Endothelial cell of umbilical vein (primary cell): ENCODE results near the gene SH3BGRL2. TPM values are rescaled to one million over a fixed set of nuclear protein-coding genes. Genes with fewer than 3 reads are reported as not detected.

ENCODE experiments used
- BruUV-seq: library from RNA; stranded (reverse); fragments of 400-500 nt; replicated peaks from 2 replicates; lab custom pipeline; 2021; lab: Mats Ljungman, UMichigan
- CTCF ChIA-PET: fragments of 300-600, 350-600 bp; sonication (Branson Sonifier 250); formaldehyde crosslinking; loops from one replicate; lab custom pipeline; 2021; ENCODE audit warnings: antibody characterized with exemption, inconsistent platforms; lab: Charles Lee
- POLR2A ChIA-PET: fragments of 300-600, 350-600 bp; sonication (Branson Sonifier 250); formaldehyde crosslinking; loops from one replicate; lab custom pipeline; 2021; ENCODE audit warnings: antibody characterized with exemption, inconsistent platforms; lab: Charles Lee
- DNase-seq: peaks from one replicate; pipeline ENCODE4 v3.0.0-alpha.2; 2011; ENCODE audit warnings: low read depth, low spot score
- FAIRE-seq: peaks from 2 replicates; lab custom pipeline; 2011; peaks lifted over from hg19 to GRCh38; lab: Jason Lieb, UNC
- H2AFZ ChIP-seq: 2 replicates; pipeline ENCODE4 v1.6.0; 2012; ENCODE audit warnings: low read depth, low read length, control low read depth, inconsistent platforms
- H3K27ac ChIP-seq: 2 replicates; pipeline ENCODE4 v1.5.1; 2011; ENCODE audit warnings: low read depth, mild to moderate bottlenecking, control low read depth, low read length, moderate library complexity; ENCODE audit not compliant: insufficient read depth
- H3K27me3 ChIP-seq, 2 experiments: 2 replicates each; pipeline versions ENCODE4 v1.6.0 to v1.6.1; 2011; ENCODE audit warnings: low read length in 2 of 2, mixed read lengths in 1 of 2; ENCODE audit not compliant: control insufficient read depth in 2 of 2, insufficient read depth in 2 of 2
- H3K36me3 ChIP-seq, 2 experiments: 2 replicates in 1 of 2; 3 replicates in 1 of 2; pipeline ENCODE4 v1.5.1; 2011; ENCODE audit warnings: low read length in 2 of 2, mild to moderate bottlenecking in 1 of 2, moderate library complexity in 1 of 2; ENCODE audit not compliant: control insufficient read depth in 2 of 2, insufficient read depth in 2 of 2; ENCODE audit errors: extremely low read depth in 1 of 2
- H3K4me1 ChIP-seq: 3 replicates; pipeline ENCODE4 v1.5.1; 2011; ENCODE audit warnings: mild to moderate bottlenecking, low read length; ENCODE audit not compliant: control insufficient read depth, insufficient read depth; ENCODE audit errors: extremely low read depth
- H3K4me2 ChIP-seq: 2 replicates; pipeline ENCODE4 v1.6.1; 2011; ENCODE audit warnings: low read length, control low read depth, mixed read lengths; ENCODE audit not compliant: insufficient read depth
- H3K4me3 ChIP-seq, 3 experiments: fragments of 200-600 bp in 1 of 3; sonication (generic), shearing (Covaris generic) in 1 of 3; replicated peaks in 1 of 3; 2 replicates each; pipeline ENCODE4 v1.5.1; 2011 to 2016; ENCODE audit warnings: control low read depth in 3 of 3, low read length in 3 of 3, mild to moderate bottlenecking in 2 of 3, inconsistent platforms in 1 of 3, low read depth in 1 of 3, moderate library complexity in 1 of 3; ENCODE audit not compliant: insufficient read depth in 1 of 3
- H3K79me2 ChIP-seq: 2 replicates; pipeline ENCODE4 v1.6.0; 2012; ENCODE audit warnings: low read length, inconsistent platforms; ENCODE audit not compliant: control insufficient read depth, insufficient read depth
- H3K9ac ChIP-seq: replicated peaks from 2 replicates; pipeline ENCODE3; 2011; ENCODE audit warnings: low read length, control low read depth; ENCODE audit not compliant: insufficient read depth; ENCODE audit errors: extremely low read depth
- H3K9me1 ChIP-seq: replicated peaks from 3 replicates; pipeline ENCODE4 v1.6.0; 2011; ENCODE audit warnings: mild to moderate bottlenecking, low read length; ENCODE audit not compliant: control insufficient read depth, insufficient read depth; ENCODE audit errors: extremely low read depth
- H3K9me3 ChIP-seq: replicated peaks from 2 replicates; pipeline ENCODE4 v1.5.1; 2012; ENCODE audit warnings: low read length, inconsistent platforms; ENCODE audit not compliant: control insufficient read depth, insufficient read depth
- H4K20me1 ChIP-seq: replicated peaks from 2 replicates; pipeline ENCODE3; 2011; ENCODE audit warnings: mild to moderate bottlenecking, low read length; ENCODE audit not compliant: control insufficient read depth, insufficient read depth; ENCODE audit errors: extremely low read depth
- CTCF ChIP-seq, 2 donors: IDR thresholded peaks; 1 replicate in 1 of 2; 2 replicates in 1 of 2; pipeline ENCODE4 v1.5.1; 2011; ENCODE audit warnings: low read length in 2 of 2, mild to moderate bottlenecking in 2 of 2, moderate library complexity in 2 of 2, control low read depth in 1 of 2, inconsistent platforms in 1 of 2, low read depth in 1 of 2; ENCODE audit not compliant: insufficient read depth in 1 of 2; ENCODE audit errors: extremely low read depth in 1 of 2
- EZH2 ChIP-seq: IDR thresholded peaks from 2 replicates; pipeline ENCODE4 v1.6.1; 2012; ENCODE audit warnings: borderline replicate concordance, low read depth, mild to moderate bottlenecking, moderate library complexity, low read length, inconsistent platforms; ENCODE audit not compliant: severe bottlenecking
- FOS ChIP-seq: IDR thresholded peaks from 2 replicates; pipeline ENCODE4 v1.6.1; 2011; ENCODE audit warnings: mild to moderate bottlenecking, low read length, moderate library complexity, borderline replicate concordance; ENCODE audit not compliant: insufficient read depth
- GATA2 ChIP-seq: IDR thresholded peaks from 2 replicates; pipeline ENCODE4 v1.7.0; 2011; ENCODE audit warnings: low read depth, mild to moderate bottlenecking, moderate library complexity, mixed read lengths, low read length; ENCODE audit not compliant: insufficient read length, insufficient read depth
- JUN ChIP-seq: IDR thresholded peaks from 2 replicates; pipeline ENCODE4 v1.6.1; 2011; ENCODE audit warnings: borderline replicate concordance, low read depth; ENCODE audit not compliant: insufficient read length, insufficient read depth
- MAX ChIP-seq: IDR thresholded peaks from 2 replicates; pipeline ENCODE4 v1.6.1; 2011; ENCODE audit not compliant: insufficient read depth, insufficient read length
- MYC ChIP-seq: IDR thresholded peaks from one replicate; pipeline ENCODE4 v1.6.1; 2011; ENCODE audit warnings: mild to moderate bottlenecking, low read depth, low read length
- POLR2A ChIP-seq: IDR thresholded peaks from 2 replicates; pipeline ENCODE4 v1.6.1; 2012; ENCODE audit warnings: low read depth, mild to moderate bottlenecking, control low read depth, low read length
- POLR2AphosphoS5 ChIP-seq: IDR thresholded peaks from 2 replicates; pipeline ENCODE4 v1.6.1; 2012; ENCODE audit warnings: low read depth, mild to moderate bottlenecking, control low read depth, low read length, moderate library complexity; ENCODE audit not compliant: insufficient read depth
- dilution Hi-C: fragments of 300-500 bp; cut with MboI; formaldehyde crosslinking; loops from one replicate; pipeline ENCODE4 v1.15.0; 2019; ENCODE audit warnings: low sequenced_read_pairs; ENCODE audit not compliant: extremely low pct_ligation_motif_present
- intact Hi-C: fragments of 100-400 bp; cut with micrococcal nuclease; formaldehyde crosslinking; loops from one replicate; pipeline ENCODE4 v1.10.0; 2022
- polyA plus RNA-seq, 4 experiments: library from polyadenylated mRNA; depleted of rRNA in 3 of 4; stranded (reverse) in 3 of 4; unstranded in 1 of 4; fragments of >200 nt; gene quantifications; 2 replicates each; pipeline versions ENCODE4 v1.2.1 to v1.2.3, GENCODE V29; 2011 to 2012; ENCODE audit warnings: missing spikeins in 1 of 4
- total RNA-seq: library from RNA; stranded (reverse); gene quantifications from 2 replicates; pipeline ENCODE4 v1.2.3, GENCODE V29; 2021

The SH3BGRL2 gene
- total and polyA plus RNA-seq, 2 donors (not counting 3 experiments of a cell fraction or from before 2014, with no cell fraction given): 3.2 to 10.7 TPM

- TF ChIP-seq EZH2 (no peak), MYC (no peak), GATA2 (no peak)
- POLR2A ChIA-PET: no interaction called here
- FAIRE-seq (no peak), DNase-seq (no peak)
- no peaks in the 10 kb centered on the region for H3K9me1 ChIP-seq
- H3K27ac ChIP-seq: no peak overlapping the region
- intact Hi-C loops (no loop called here), dilution Hi-C loops (no loop called here)
- no peaks in the 10 kb centered on the region for H3K36me3 ChIP-seq
- H3K9ac ChIP-seq: no peak overlapping the region
- BruUV-seq: no TSS peak
- no peak overlapping the region for H2AFZ ChIP-seq
- CTCF ChIA-PET: no interaction called here
- no peak overlapping the region for H3K4me3 ChIP-seq
- no peaks in the 10 kb centered on the region for H3K27me3 ChIP-seq
- H3K4me1 ChIP-seq: peaks cover 46% of the 10 kb centered on the region
- no peaks in the 10 kb centered on the region for H4K20me1 ChIP-seq
- H3K9me3 ChIP-seq: no peaks in the 10 kb centered on the region
- no peak overlapping the region for H3K4me2 ChIP-seq
- peaks cover 43% of the 10 kb centered on the region for H3K79me2 ChIP-seq
Observed at GRCh38 chr6:79636673-79637072, 5.5 kb downstream of the SH3BGRL2 start.

DNA sequence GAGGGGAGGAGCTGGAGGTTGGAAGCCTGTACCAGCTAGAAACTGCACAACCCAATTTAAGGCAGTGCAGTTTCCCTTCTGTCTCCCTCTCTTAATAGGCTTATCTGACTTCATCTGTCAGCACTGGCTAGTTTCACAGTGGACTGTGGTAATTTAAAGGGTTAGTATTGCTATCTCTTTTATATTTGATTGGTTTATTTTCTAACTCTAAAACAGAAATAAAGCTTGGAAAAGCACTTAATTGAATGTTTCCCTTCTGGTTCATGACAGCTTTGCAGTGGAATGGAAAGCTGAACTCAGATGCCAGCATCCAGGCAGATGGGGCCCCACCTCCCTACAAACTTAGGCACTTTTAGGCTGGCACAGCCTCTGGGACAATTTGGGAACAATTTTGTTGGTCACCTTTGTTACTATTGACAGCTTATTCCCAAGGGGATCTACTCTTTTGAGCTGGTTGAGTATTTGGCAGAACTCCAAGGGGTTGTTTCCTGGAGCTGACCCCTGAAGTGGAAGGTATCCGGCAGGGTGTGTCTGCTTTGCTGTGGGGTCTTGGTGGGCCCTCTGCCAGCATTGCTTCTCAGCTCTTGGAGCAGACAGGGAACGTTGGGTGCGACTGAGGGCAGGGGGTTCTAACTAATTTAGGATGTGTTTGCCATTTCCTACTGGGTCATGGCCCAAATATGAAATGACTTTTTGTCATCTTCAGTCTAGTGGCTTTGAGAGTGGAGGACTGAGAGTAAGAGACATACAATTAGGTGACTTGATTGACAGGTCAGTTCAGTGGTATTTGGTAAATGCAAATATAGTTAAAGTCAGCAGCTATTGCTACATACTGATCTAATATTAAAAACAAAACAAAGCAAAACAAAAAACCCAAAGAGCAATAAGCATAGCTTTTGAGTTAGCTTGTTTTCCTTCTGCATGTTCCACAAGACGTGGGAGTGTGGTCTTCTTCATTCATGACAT, 9.3 kb downstream of the SH3BGRL2 start:
- ChIA-PET CTCF (interaction anchor here (1.0 to 1.8 kb wide), 7 partner anchors 9 to 70 kb away, joined by 3 to 8 read pairs (median 6); partner anchors contain the start of gene SH3BGRL2), POLR2A (interaction anchor here (1.5 kb wide), 1 partner anchor 10 kb away, joined by 7 read pairs; the partner anchor contains the start of gene SH3BGRL2)
- H3K27me3 ChIP-seq: no peaks in the 10 kb centered on the region
- no peak overlapping the region for H2AFZ ChIP-seq
- H4K20me1 ChIP-seq: no peaks in the 10 kb centered on the region
- H3K4me3 ChIP-seq: no peak overlapping the region
- H3K27ac ChIP-seq: no peak overlapping the region
- FAIRE-seq (peak; percentile 37), DNase-seq (peak; percentile 33)
- no peak for TF ChIP-seq EZH2
- TF ChIP-seq JUN: no peak
- no peak for TF ChIP-seq MYC
- TF ChIP-seq GATA2: no peak
- no peak for TF ChIP-seq MAX
- TF ChIP-seq POLR2AphosphoS5: no peak
- no peak for TF ChIP-seq CTCF (IDR thresholded peaks at IDR 0.05; ENCODE audit: extremely low read depth in 1 of 2, insufficient read depth in 1 of 2, low read depth in 1 of 2, low read length in 2 of 2)
- TF ChIP-seq POLR2A: no peak
- no peak for TF ChIP-seq FOS
- peak overlapping the region; percentile 37 for H3K4me2 ChIP-seq
- H3K9me3 ChIP-seq: no peaks in the 10 kb centered on the region
- no peaks in the 10 kb centered on the region for H3K36me3 ChIP-seq
- H3K4me1 ChIP-seq: peaks cover 17% of the 10 kb centered on the region
- peaks cover 44% of the 10 kb centered on the region for H3K79me2 ChIP-seq
- intact Hi-C loops: no loop called here
- dilution Hi-C loops: no loop called here
- H3K9ac ChIP-seq: no peak overlapping the region
- no peaks in the 10 kb centered on the region for H3K9me1 ChIP-seq
- no TSS peak for BruUV-seq
